ENCODE results near the gene CCDC88C.

Gene CCDC88C

GRCh38 chr14:91279354-91279753 lies 138.3 kb downstream of the CCDC88C start:
- DNase-seq (ENCODE audit: low read depth in 2 of 2): no peak
- no peak overlapping the region for H3K4me3 ChIP-seq (replicated peaks in 1 of 2; ENCODE audit: low read depth in 2 of 2, low read length in 2 of 2)
- TF ChIP-seq CTCF (IDR thresholded peaks at IDR 0.05; ENCODE audit: low read depth, low read length): no peak

DNA sequence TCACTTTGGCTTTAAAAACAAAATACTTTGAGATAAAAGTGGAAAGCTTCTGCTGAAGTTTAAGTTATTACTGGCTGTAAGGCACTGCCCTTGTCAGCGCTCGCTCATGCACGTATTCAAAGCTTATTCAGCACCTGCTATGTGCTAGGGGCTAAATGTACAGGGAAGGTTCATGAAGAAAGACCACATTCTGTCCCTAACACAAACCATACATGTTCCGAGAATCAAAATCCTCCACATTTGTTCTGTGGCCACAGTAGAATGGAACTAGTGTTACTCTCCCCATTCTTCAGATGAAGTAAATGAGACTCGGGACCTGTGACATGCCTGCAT lies 139.3 kb downstream of the CCDC88C start:
- TF ChIP-seq CTCF (IDR thresholded peaks at IDR 0.05; ENCODE audit: low read depth, low read length): no peak
- H3K4me3 ChIP-seq (replicated peaks in 1 of 2; ENCODE audit: low read depth in 2 of 2, low read length in 2 of 2): no peak overlapping the region
- no peak for DNase-seq (ENCODE audit: low read depth in 2 of 2)

- no peak overlapping the region for H3K4me3 ChIP-seq (replicated peaks in 1 of 2; ENCODE audit: low read depth in 2 of 2, low read length in 2 of 2)
- no peak for TF ChIP-seq CTCF (IDR thresholded peaks at IDR 0.05; ENCODE audit: low read depth, low read length)
- DNase-seq (ENCODE audit: low read depth in 2 of 2): no peak
These were observed 139.9 kb downstream of the CCDC88C start for GRCh38 chr14:91277546-91278382.

DNA sequence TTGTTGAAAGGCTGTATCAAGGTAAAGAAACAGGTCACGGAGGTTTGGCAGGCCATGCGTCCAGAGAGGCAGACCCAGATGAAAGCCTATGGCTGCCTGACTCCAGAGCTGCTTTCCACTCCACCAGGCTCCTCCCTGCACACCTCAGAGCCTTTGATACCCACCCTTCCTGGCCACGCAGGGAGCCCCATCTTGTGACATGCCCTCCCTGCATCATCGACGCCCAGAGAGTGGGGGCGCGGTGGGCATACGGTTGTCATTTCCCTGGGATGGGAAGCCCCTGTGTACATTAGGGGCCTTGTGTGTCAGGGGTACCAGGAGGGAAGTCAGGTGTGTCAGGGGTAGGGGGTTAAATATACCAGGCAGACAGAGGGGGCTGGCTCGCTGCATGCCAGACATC lies 142.8 kb downstream of the CCDC88C start:
- no peak overlapping the region for H3K4me3 ChIP-seq (replicated peaks in 1 of 2; ENCODE audit: low read depth in 2 of 2, low read length in 2 of 2)
- no peak for TF ChIP-seq CTCF (IDR thresholded peaks at IDR 0.05; ENCODE audit: low read depth, low read length)
- no peak for DNase-seq (ENCODE audit: low read depth in 2 of 2)

- DNase-seq (ENCODE audit: low read depth in 2 of 2): no peak
- TF ChIP-seq CTCF (IDR thresholded peaks at IDR 0.05; ENCODE audit: low read depth, low read length): no peak
- no peak overlapping the region for H3K4me3 ChIP-seq (replicated peaks in 1 of 2; ENCODE audit: low read depth in 2 of 2, low read length in 2 of 2)
These were observed 143.7 kb downstream of the CCDC88C start for GRCh38 chr14:91273885-91274273.

DNA sequence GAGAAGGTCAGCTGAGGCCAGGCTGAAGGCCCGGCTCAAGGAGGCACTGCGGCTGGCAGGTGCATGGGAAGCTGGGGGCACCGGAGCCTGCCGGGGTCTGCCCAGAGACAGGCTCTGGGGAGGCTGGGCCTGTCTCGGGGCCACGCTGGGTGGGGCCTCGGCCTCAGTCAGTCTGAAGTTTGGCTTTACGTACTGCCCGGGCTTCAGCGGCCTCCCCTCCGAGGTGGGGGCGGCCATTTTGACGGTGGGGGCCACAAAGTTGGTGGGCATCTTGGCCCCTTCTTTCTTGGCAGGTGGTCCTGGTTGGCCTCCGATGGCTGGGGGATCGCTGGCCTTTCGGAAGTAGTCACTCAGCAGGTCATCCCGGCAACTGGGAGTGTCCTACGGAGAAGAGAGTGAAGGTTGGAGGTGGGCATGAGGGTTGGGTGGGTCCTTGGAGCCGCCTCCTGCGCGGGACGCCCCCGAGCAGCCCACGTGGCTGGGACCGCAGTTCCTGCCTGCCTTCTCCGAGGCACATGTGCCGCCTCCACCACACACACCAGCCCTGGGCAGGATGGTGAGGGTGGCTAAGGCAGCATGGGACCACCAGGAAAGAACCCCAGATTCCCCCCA lies 144.2 kb downstream of the CCDC88C start:
- DNase-seq (ENCODE audit: low read depth in 2 of 2): no peak
- no peak overlapping the region for H3K4me3 ChIP-seq (replicated peaks in 1 of 2; ENCODE audit: low read depth in 2 of 2, low read length in 2 of 2)
- TF ChIP-seq CTCF (IDR thresholded peaks at IDR 0.05; ENCODE audit: low read depth, low read length): no peak

All from cardiac fibroblast (primary cell).